OCI-LY1 (cell line): Measurements from ENCODE around the gene CCL25.

Experiments
- CTCF ChIP-seq: fragments of 200-600 bp; sonication (generic), shearing (Covaris generic); IDR thresholded peaks from 2 replicates; pipeline ENCODE4 v1.5.1; 2017; ENCODE audit warnings: mild to moderate bottlenecking, antibody characterized with exemption, low read length, moderate library complexity, mixed read lengths
- EZH2 ChIP-seq: fragments of 200-600 bp; sonication (generic), shearing (Covaris generic); IDR thresholded peaks from 2 replicates; pipeline ENCODE4 v1.8.0; 2017; ENCODE audit warnings: borderline replicate concordance, mixed run types, mild to moderate bottlenecking, antibody characterized with exemption, low read length, moderate library complexity, mixed read lengths

GRCh38 chr19:8074501-8074900 lies 21.9 kb downstream of the CCL25 start:
- TF ChIP-seq CTCF, result no peak
- TF ChIP-seq EZH2, result no peak
